PC-9 (cell line): ENCODE results near the gene ARID5B.

Experiments used
- EZH2 ChIP-seq: fragments of 200-600 bp; sonication (generic); IDR thresholded peaks from 2 replicates; pipeline ENCODE4 v1.8.0; 2017; ENCODE audit warnings: antibody characterized with exemption, low read depth
- TF ChIP-seq, protein P1 (sequence below): fragments of 200-600 bp; sonication (generic); conservative IDR thresholded peaks from 2 replicates; pipeline ENCODE4 v1.6.1; 2017; ENCODE audit warnings: mixed run types, antibody characterized with exemption, mild to moderate bottlenecking, moderate library complexity

- TF ChIP-seq, protein P1, sequence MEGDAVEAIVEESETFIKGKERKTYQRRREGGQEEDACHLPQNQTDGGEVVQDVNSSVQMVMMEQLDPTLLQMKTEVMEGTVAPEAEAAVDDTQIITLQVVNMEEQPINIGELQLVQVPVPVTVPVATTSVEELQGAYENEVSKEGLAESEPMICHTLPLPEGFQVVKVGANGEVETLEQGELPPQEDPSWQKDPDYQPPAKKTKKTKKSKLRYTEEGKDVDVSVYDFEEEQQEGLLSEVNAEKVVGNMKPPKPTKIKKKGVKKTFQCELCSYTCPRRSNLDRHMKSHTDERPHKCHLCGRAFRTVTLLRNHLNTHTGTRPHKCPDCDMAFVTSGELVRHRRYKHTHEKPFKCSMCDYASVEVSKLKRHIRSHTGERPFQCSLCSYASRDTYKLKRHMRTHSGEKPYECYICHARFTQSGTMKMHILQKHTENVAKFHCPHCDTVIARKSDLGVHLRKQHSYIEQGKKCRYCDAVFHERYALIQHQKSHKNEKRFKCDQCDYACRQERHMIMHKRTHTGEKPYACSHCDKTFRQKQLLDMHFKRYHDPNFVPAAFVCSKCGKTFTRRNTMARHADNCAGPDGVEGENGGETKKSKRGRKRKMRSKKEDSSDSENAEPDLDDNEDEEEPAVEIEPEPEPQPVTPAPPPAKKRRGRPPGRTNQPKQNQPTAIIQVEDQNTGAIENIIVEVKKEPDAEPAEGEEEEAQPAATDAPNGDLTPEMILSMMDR: no peak
- TF ChIP-seq EZH2: no peak
Observed at GRCh38 chr10:61935077-61935476, 33.6 kb downstream of the ARID5B start.
